Bronchial epithelial cell (primary cell): ENCODE data around the gene EXOC6. TPM values are rescaled to one million over a fixed set of nuclear protein-coding genes. Genes with fewer than 3 reads are reported as not detected.

Experiments used
- DNase-seq: peaks from one replicate; pipeline ENCODE4 v3.0.0-alpha.2; 2010; ENCODE audit warnings: low read depth
- FAIRE-seq: peaks from 2 replicates; lab custom pipeline; 2011; peaks lifted over from hg19 to GRCh38; lab: Jason Lieb, UNC
- H3K27me3 ChIP-seq: 2 replicates; pipeline ENCODE4 v1.5.1; 2011; ENCODE audit warnings: low read length; ENCODE audit not compliant: control insufficient read depth, insufficient read depth
- H3K36me3 ChIP-seq: 2 replicates; pipeline ENCODE4 v1.5.1; 2011; ENCODE audit warnings: low read length; ENCODE audit not compliant: control insufficient read depth, insufficient read depth
- H3K4me3 ChIP-seq: 2 replicates; pipeline ENCODE4 v1.5.1; 2011; ENCODE audit warnings: mild to moderate bottlenecking, low read depth, low read length, control low read depth
- total RNA-seq: library from RNA; depleted of rRNA; stranded (reverse); fragments of >200 nt; gene quantifications from 2 replicates; pipeline ENCODE4 v1.2.1, GENCODE V29; 2014
- TF ChIP-seq, protein P1 (sequence below): IDR thresholded peaks from 2 replicates; pipeline ENCODE4 v1.5.1; 2011; ENCODE audit warnings: mild to moderate bottlenecking, moderate library complexity, low read length, control low read depth, inconsistent platforms; ENCODE audit not compliant: insufficient read depth, severe bottlenecking

Gene EXOC6
- total RNA-seq, 1 donor from 2014 or later, result 12.4 TPM

GRCh38 chr10:93079663-93080349 lies 231.5 kb downstream of the EXOC6 start:
- Histone ChIP-seq H3K4me3 (no peak overlapping the region), H3K36me3 (no peaks in the 10 kb centered on the region), H3K27me3 (peaks cover 15% of the 10 kb centered on the region)
- FAIRE-seq (no peak), DNase-seq (no peak)
- TF ChIP-seq, protein P1, sequence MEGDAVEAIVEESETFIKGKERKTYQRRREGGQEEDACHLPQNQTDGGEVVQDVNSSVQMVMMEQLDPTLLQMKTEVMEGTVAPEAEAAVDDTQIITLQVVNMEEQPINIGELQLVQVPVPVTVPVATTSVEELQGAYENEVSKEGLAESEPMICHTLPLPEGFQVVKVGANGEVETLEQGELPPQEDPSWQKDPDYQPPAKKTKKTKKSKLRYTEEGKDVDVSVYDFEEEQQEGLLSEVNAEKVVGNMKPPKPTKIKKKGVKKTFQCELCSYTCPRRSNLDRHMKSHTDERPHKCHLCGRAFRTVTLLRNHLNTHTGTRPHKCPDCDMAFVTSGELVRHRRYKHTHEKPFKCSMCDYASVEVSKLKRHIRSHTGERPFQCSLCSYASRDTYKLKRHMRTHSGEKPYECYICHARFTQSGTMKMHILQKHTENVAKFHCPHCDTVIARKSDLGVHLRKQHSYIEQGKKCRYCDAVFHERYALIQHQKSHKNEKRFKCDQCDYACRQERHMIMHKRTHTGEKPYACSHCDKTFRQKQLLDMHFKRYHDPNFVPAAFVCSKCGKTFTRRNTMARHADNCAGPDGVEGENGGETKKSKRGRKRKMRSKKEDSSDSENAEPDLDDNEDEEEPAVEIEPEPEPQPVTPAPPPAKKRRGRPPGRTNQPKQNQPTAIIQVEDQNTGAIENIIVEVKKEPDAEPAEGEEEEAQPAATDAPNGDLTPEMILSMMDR, result no peak

DNA sequence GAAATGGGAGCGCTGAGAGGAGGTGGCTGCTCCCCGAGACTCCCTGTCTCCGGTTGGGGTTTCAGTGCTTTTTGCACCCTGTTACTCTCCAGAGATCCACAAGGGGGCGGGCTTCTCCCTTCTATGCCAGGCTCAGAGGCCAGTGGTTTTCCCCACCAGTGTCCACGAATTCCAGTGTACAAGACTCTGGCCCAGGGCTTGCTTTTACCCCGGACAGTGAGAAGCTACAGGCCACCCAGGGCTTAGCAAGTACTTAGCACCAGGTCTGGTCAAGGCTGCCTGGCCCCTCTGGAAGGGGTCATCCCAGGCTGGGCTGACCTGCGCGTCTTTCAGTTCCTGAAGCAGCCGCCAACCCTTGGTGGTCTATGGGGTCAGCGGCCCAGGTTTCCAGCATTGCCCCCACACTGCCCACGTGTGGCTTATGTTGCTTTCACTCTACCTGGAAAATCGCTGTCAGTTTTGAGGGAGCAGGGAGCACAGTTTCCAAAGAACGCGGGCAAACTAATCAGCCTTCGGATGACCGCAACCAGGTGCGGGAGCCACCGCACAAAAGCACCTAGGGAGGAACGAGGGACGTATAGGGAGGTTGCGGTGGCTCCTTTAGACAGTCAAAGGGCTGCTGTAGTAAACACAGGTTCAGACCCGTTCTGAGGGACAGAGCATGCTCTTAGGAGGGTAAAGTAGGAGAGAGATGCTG lies 232.2 kb downstream of the EXOC6 start:
- peak; percentile 13 for DNase-seq
- no peak overlapping the region for H3K4me3 ChIP-seq
- no peaks in the 10 kb centered on the region for H3K36me3 ChIP-seq
- TF ChIP-seq, protein P1, result peak; percentile 88
- FAIRE-seq, result no peak
- peaks cover 9% of the 10 kb centered on the region for H3K27me3 ChIP-seq

- Histone ChIP-seq H3K27me3 (peaks cover 5% of the 10 kb centered on the region), H3K36me3 (no peaks in the 10 kb centered on the region), H3K4me3 (no peak overlapping the region)
- no peak for DNase-seq
- no peak for FAIRE-seq
- TF ChIP-seq, protein P1, result no peak
Measured at GRCh38 chr10:93081318-93081717, 233.0 kb downstream of the EXOC6 start.

DNA sequence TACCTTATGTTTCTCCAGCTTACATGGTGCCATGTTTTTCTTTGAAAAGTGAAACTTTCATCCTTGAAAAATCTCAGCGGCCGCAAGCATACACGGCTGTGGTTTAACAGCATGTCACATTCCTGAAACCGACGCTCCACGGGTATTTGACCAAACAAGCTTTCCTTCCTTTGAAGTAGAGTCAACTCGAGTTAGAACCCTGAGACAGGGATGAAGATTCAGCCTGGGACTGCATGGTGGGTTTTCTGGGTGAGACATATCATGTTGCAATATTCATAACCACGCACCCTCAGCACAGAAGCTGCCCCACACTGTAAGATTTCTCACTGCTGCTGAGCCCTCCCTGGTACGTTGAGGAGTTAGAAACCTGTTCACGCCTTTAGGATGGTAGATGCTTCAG lies 233.5 kb downstream of the EXOC6 start:
- TF ChIP-seq, protein P1, result no peak
- FAIRE-seq, result no peak
- Histone ChIP-seq H3K27me3 (peaks cover 5% of the 10 kb centered on the region), H3K36me3 (no peaks in the 10 kb centered on the region), H3K4me3 (no peak overlapping the region)
- DNase-seq, result no peak

DNA sequence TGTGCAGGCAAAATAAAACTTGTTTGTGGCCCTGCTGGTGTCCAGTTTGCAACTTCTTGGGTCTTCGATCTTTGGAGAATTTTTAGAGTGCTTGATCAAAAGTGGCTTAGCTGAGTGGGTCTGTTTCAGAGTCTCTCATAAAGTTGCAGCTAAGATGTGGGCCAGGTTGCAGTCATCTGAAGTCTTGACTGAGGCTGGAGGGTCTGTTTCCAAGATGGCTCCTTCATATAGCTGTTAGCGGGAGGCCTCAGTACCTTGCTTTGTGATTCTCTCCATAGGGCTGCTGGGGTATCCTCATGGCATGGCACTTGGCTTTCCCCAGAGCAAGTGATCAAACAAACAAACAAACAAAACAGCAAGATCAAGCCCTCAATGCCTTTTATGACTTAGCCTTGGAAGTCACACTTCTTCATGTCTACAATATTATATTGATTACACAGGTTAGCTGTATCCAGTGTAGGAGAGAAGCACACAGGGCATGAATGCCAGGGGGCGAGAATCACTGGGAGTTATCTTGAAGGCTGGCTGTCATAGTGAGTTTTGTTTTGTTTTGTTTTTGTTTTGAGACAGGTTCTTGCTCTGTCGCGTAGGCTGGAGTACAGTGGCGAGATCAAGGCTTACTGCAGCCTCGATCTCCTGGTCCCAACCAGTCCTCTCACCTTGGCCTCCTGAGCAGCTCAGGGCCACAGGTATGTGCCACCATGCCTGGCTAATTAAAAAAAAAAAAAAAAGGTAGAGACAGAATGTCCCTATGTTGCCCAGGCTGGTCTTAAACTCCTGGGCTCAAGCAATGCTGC lies 235.6 kb downstream of the EXOC6 start:
- DNase-seq, result no peak
- Histone ChIP-seq H3K27me3 (peaks cover 3% of the 10 kb centered on the region), H3K36me3 (no peaks in the 10 kb centered on the region), H3K4me3 (no peak overlapping the region)
- TF ChIP-seq, protein P1, result no peak
- no peak for FAIRE-seq
